ENCODE data around the gene ARFIP2. TPM values are rescaled to one million over a fixed set of nuclear protein-coding genes. Genes with fewer than 3 reads are reported as not detected.

Gene ARFIP2
- total RNA-seq, 1 donor from 2014 or later: 71.8 TPM

GRCh38 chr11:6489306-6489705 is 8.2 kb upstream of the ARFIP2 start:
- H3K27me3 ChIP-seq (ENCODE audit: insufficient read depth, low read length): no peaks in the 10 kb centered on the region
- H2AFZ ChIP-seq (ENCODE audit: low read depth, low read length): no peak overlapping the region
- H3K27me3 Mint-ChIP-seq (ENCODE audit: low read depth, unreplicated experiment): no peaks in the 10 kb centered on the region
- TF ChIP-seq EZH2 (IDR thresholded peaks at IDR 0.05; ENCODE audit: insufficient read depth, low read length) (no peak), CTCF (IDR thresholded peaks at IDR 0.05; ENCODE audit: insufficient read depth, low read depth, low read length) (no peak)
- no peak overlapping the region for H3K4me2 ChIP-seq (ENCODE audit: low read length)
- H3K4me1 Mint-ChIP-seq (ENCODE audit: low read depth, unreplicated experiment): no peaks in the 10 kb centered on the region
- H3K9me3 Mint-ChIP-seq (ENCODE audit: unreplicated experiment): no peaks in the 10 kb centered on the region
- H3K9ac ChIP-seq (ENCODE audit: low read length): no peak overlapping the region
- no peak overlapping the region for H3K27ac Mint-ChIP-seq (ENCODE audit: unreplicated experiment)
- no peak overlapping the region for H3K27ac ChIP-seq (ENCODE audit: low read depth, low read length)
- DNase-seq (ENCODE audit: low read depth): no peak
- H3K4me3 ChIP-seq (ENCODE audit: insufficient read depth, low read depth, low read length): no peak overlapping the region
- FAIRE-seq: no peak
- H4K20me1 ChIP-seq (ENCODE audit: insufficient read depth, low read length): peaks cover 17% of the 10 kb centered on the region
- H3K36me3 Mint-ChIP-seq (ENCODE audit: low read depth, unreplicated experiment): peaks cover 9% of the 10 kb centered on the region
- H3K4me1 ChIP-seq (ENCODE audit: insufficient read depth, low read length): no peaks in the 10 kb centered on the region
- no peak overlapping the region for H3K4me3 Mint-ChIP-seq (ENCODE audit: unreplicated experiment)
- peaks cover 18% of the 10 kb centered on the region for H3K36me3 ChIP-seq (ENCODE audit: insufficient read depth, low read length)
- no peaks in the 10 kb centered on the region for H3K9me3 ChIP-seq (ENCODE audit: insufficient read depth, low read depth, low read length)
- H3K79me2 ChIP-seq (ENCODE audit: insufficient read depth, low read length): no peaks in the 10 kb centered on the region

- no peaks in the 10 kb centered on the region for H3K27me3 ChIP-seq (ENCODE audit: insufficient read depth, low read length)
- no peak overlapping the region for H3K4me3 ChIP-seq (ENCODE audit: insufficient read depth, low read depth, low read length)
- H3K79me2 ChIP-seq (ENCODE audit: insufficient read depth, low read length): peaks cover under 1% of the 10 kb centered on the region
- TF ChIP-seq EZH2 (IDR thresholded peaks at IDR 0.05; ENCODE audit: insufficient read depth, low read length) (no peak), CTCF (IDR thresholded peaks at IDR 0.05; ENCODE audit: insufficient read depth, low read depth, low read length) (no peak)
- no peak overlapping the region for H3K27ac Mint-ChIP-seq (ENCODE audit: unreplicated experiment)
- H3K9ac ChIP-seq (ENCODE audit: low read length): no peak overlapping the region
- H3K36me3 Mint-ChIP-seq (ENCODE audit: low read depth, unreplicated experiment): peaks cover 6% of the 10 kb centered on the region
- no peaks in the 10 kb centered on the region for H3K27me3 Mint-ChIP-seq (ENCODE audit: low read depth, unreplicated experiment)
- no peak overlapping the region for H3K4me2 ChIP-seq (ENCODE audit: low read length)
- FAIRE-seq (no peak), DNase-seq (ENCODE audit: low read depth) (no peak)
- H2AFZ ChIP-seq (ENCODE audit: low read depth, low read length): no peak overlapping the region
- no peaks in the 10 kb centered on the region for H3K4me1 Mint-ChIP-seq (ENCODE audit: low read depth, unreplicated experiment)
- H3K9me3 Mint-ChIP-seq (ENCODE audit: unreplicated experiment): no peaks in the 10 kb centered on the region
- H3K27ac ChIP-seq (ENCODE audit: low read depth, low read length): no peak overlapping the region
- no peaks in the 10 kb centered on the region for H3K4me1 ChIP-seq (ENCODE audit: insufficient read depth, low read length)
- no peaks in the 10 kb centered on the region for H3K9me3 ChIP-seq (ENCODE audit: insufficient read depth, low read depth, low read length)
- peaks cover 18% of the 10 kb centered on the region for H3K36me3 ChIP-seq (ENCODE audit: insufficient read depth, low read length)
- peaks cover 17% of the 10 kb centered on the region for H4K20me1 ChIP-seq (ENCODE audit: insufficient read depth, low read length)
- no peak overlapping the region for H3K4me3 Mint-ChIP-seq (ENCODE audit: unreplicated experiment)
These were observed 7.7 kb upstream of the ARFIP2 start for GRCh38 chr11:6488821-6489220.

GRCh38 chr11:6488342-6488741 is 7.2 kb upstream of the ARFIP2 start:
- Mint-ChIP-seq H3K9me3 (ENCODE audit: unreplicated experiment) (no peaks in the 10 kb centered on the region), H3K4me3 (ENCODE audit: unreplicated experiment) (no peak overlapping the region), H3K36me3 (ENCODE audit: low read depth, unreplicated experiment) (peaks cover 2% of the 10 kb centered on the region), H3K27me3 (ENCODE audit: low read depth, unreplicated experiment) (no peaks in the 10 kb centered on the region), H3K27ac (ENCODE audit: unreplicated experiment) (no peak overlapping the region), H3K4me1 (ENCODE audit: low read depth, unreplicated experiment) (peaks cover 3% of the 10 kb centered on the region)
- Histone ChIP-seq H3K27ac (ENCODE audit: low read depth, low read length) (no peak overlapping the region), H3K27me3 (ENCODE audit: insufficient read depth, low read length) (no peaks in the 10 kb centered on the region), H4K20me1 (ENCODE audit: insufficient read depth, low read length) (peaks cover 17% of the 10 kb centered on the region), H3K4me3 (ENCODE audit: insufficient read depth, low read depth, low read length) (no peak overlapping the region), H3K4me1 (ENCODE audit: insufficient read depth, low read length) (no peaks in the 10 kb centered on the region), H2AFZ (ENCODE audit: low read depth, low read length) (no peak overlapping the region), H3K9me3 (ENCODE audit: insufficient read depth, low read depth, low read length) (no peaks in the 10 kb centered on the region), H3K36me3 (ENCODE audit: insufficient read depth, low read length) (peaks cover 21% of the 10 kb centered on the region), H3K9ac (ENCODE audit: low read length) (no peak overlapping the region), H3K4me2 (ENCODE audit: low read length) (no peak overlapping the region), H3K79me2 (ENCODE audit: insufficient read depth, low read length) (peaks cover 5% of the 10 kb centered on the region)
- TF ChIP-seq EZH2 (IDR thresholded peaks at IDR 0.05; ENCODE audit: insufficient read depth, low read length) (no peak), CTCF (IDR thresholded peaks at IDR 0.05; ENCODE audit: insufficient read depth, low read depth, low read length) (no peak)
- FAIRE-seq (no peak), DNase-seq (ENCODE audit: low read depth) (no peak)
